Measurements from ENCODE around the gene RAC2.
"Not testable (repeated sequence)": the region's sequence is repeated elsewhere in the genome, so short reads cannot be mapped to it uniquely, and the experiment has no call there.

RAC2 gene

DNA sequence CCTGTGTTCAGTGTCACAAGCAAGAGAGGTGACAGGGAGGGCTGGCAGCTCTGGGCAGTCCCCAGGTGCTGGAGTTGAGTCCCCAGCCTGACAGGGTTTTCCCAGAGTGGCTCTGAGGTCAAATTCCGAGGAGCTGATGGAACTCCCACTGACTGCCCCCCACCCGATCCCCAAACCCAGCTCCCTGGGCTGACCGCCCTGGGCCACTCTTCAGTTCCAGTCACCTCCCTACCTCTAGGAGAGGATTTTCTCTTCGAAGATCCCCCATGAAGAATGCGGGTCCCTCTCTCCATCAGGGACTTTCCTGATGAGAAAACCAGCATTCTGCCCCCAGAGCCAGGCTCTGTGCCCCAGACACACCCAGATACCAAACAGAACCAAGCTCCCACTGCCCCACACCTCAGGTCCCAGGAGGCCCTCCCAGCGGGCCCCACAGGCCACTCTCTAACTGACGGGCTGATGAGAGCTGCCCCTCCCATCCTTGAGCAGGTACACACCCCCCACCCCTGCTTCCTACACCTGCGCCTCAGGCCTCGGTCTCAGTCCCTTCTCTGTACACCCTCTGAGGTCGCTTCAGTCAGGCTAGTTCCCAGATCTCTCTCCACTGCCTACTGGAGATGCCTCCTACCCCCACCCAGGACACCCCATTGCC lies 12.1 kb upstream of the RAC2 start:
- H3K27me3 ChIP-seq: no peaks in the 10 kb centered on the region
- H3K4me3 ChIP-seq (ENCODE audit: low read depth, low read length): no peak overlapping the region
- no peaks in the 10 kb centered on the region for H3K9me3 ChIP-seq
- no peak for DNase-seq
- peaks cover 11% of the 10 kb centered on the region for H3K4me1 ChIP-seq
- TF ChIP-seq, protein P1, sequence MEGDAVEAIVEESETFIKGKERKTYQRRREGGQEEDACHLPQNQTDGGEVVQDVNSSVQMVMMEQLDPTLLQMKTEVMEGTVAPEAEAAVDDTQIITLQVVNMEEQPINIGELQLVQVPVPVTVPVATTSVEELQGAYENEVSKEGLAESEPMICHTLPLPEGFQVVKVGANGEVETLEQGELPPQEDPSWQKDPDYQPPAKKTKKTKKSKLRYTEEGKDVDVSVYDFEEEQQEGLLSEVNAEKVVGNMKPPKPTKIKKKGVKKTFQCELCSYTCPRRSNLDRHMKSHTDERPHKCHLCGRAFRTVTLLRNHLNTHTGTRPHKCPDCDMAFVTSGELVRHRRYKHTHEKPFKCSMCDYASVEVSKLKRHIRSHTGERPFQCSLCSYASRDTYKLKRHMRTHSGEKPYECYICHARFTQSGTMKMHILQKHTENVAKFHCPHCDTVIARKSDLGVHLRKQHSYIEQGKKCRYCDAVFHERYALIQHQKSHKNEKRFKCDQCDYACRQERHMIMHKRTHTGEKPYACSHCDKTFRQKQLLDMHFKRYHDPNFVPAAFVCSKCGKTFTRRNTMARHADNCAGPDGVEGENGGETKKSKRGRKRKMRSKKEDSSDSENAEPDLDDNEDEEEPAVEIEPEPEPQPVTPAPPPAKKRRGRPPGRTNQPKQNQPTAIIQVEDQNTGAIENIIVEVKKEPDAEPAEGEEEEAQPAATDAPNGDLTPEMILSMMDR (IDR thresholded peaks at IDR 0.05; ENCODE audit: low read depth, low read length): no peak
- no peaks in the 10 kb centered on the region for H3K36me3 ChIP-seq

DNA sequence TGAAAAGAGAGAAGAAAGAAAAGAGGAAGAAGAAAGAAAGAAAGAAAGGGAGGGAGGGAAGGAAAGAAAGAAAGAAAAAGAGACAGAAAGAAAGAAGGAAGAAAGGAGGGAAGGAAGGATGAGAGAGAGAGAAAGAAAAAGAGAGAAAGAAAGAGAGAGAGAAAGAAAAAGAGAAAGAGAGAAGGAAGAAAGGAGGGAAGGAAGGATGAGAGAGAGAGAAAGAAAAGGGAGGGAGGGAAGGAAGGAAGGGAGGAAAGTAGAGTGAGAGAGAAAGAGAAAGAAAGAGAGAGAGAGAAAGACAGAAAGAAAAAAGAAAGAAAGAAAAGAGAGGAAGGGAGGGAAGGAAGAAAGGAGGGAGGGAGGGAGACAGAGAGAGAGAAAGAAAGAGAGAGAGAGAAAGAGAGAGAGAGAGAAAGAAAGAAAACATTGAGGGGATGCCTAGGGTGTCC lies 11.5 kb upstream of the RAC2 start:
- Histone ChIP-seq H3K36me3 (no peaks in the 10 kb centered on the region), H3K4me1 (peaks cover 9% of the 10 kb centered on the region), H3K27me3 (no peaks in the 10 kb centered on the region), H3K9me3 (no peaks in the 10 kb centered on the region), H3K4me3 (ENCODE audit: low read depth, low read length) (no peak overlapping the region)
- no peak for DNase-seq
- TF ChIP-seq, protein P1 (IDR thresholded peaks at IDR 0.05; ENCODE audit: low read depth, low read length): no peak

DNA sequence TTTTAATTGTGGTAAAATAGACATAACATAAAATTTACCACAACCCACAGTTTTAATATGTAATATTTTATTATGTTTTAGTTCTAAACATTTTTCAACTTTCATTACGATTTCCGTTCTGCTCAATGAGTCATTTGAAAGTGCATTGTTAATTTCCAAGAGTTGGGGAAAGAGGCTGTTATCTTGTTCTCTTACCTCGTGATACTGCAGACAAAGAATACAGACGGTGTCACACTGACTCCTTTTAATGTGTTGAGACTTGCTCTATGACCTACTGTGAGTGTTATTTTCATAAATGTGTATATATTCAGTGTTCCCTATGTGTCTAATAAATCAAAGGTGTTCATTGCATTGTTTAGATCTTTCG lies 10.8 kb upstream of the RAC2 start:
- Histone ChIP-seq H3K27me3 (no peaks in the 10 kb centered on the region), H3K4me3 (ENCODE audit: low read depth, low read length) (no peak overlapping the region), H3K9me3 (no peaks in the 10 kb centered on the region), H3K36me3 (no peaks in the 10 kb centered on the region), H3K4me1 (peaks cover 8% of the 10 kb centered on the region)
- TF ChIP-seq, protein P1 (IDR thresholded peaks at IDR 0.05; ENCODE audit: low read depth, low read length): no peak
- no peak for DNase-seq

DNA sequence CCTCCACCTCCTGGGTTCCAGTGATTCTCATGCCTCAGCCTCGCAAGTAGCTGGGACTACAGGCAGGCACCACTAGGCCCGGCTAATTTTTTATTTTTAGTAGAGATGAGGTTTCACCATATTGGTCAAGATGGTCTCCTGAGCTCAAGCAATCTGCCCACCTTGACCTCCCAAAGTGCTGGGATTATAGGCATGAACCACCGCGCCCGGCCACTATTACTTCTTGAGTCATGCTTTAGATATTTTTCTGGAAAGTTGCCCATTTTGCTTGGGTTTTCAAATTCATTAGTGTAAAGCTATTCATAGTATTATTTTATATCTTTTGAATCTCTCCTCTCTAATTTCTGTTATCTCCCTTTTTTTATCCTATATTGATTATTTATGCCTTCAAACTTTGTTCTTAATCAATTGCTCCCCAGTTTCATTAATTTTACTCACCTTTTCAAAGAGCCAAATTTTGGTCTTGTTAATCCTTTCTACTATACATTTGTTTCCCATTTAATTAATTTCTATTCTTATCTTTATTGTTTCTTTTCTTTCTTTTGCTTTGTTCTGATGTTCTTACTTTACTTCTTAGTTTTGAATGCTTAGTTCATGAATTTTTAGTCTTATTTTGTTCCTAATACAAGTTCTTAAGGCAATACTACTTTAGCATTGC lies 10.3 kb upstream of the RAC2 start:
- Histone ChIP-seq H3K4me1 (peaks cover 4% of the 10 kb centered on the region; the same call in 1 of the 2 replicates), H3K4me3 (ENCODE audit: low read depth, low read length) (no peak overlapping the region), H3K36me3 (no peaks in the 10 kb centered on the region), H3K9me3 (no peaks in the 10 kb centered on the region), H3K27me3 (no peaks in the 10 kb centered on the region)
- no peak for DNase-seq
- TF ChIP-seq, protein P1 (IDR thresholded peaks at IDR 0.05; ENCODE audit: low read depth, low read length): no peak

DNA sequence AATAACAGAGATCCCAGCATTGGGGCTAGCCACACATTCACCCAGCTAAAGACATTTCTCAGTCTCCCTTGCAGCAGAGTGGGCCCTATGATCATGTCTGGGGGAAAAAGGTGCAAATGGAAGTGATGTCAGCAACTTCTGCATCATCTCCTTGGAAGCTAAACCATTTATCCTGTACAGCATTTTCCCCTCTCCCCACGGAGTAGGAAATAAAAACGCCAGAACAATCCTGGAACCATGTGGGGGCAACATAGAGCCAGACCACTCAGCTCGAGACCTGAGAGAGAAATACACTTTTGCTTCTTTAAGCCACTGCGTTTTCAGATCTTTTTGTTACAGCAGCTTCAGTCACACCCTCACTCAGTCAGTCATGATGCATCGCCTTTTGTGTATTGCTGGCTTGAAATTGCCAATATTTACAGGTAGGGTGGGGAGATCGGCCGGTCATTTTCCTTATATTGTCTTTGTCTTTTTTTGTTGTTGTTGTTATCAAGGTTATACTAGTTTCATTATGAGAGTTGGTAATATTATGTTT lies 9.1 kb upstream of the RAC2 start:
- Histone ChIP-seq H3K36me3 (no peaks in the 10 kb centered on the region), H3K27me3 (no peaks in the 10 kb centered on the region), H3K4me1 (peaks cover 4% of the 10 kb centered on the region; the same call in 1 of the 2 replicates), H3K9me3 (no peaks in the 10 kb centered on the region), H3K4me3 (ENCODE audit: low read depth, low read length) (peak overlapping the region; percentile 21; the same call in 1 of the 2 replicates)
- TF ChIP-seq, protein P1 (IDR thresholded peaks at IDR 0.05; ENCODE audit: low read depth, low read length): peak; percentile 58
- no peak for DNase-seq

DNA sequence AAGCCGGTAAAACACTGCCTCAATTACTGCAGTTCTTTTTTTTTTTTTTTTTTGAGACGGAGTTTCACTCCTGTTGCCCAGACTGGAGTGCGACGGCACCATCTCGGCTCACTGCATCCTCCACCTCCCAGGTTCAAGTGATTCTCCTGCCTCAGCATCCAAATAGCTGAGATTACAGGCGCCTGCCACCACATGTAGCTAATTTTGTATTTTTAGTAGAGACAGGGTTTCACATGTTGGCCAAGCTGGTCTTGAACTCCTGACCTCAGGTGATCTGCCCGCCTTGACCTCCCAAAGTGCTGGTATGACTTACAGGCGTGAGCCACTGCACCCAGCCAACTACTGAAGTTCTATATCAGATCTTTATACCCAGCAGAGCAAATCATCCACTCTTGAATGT lies 7.8 kb upstream of the RAC2 start:
- H3K4me3 ChIP-seq (ENCODE audit: low read depth, low read length); H3K27me3 ChIP-seq; H3K36me3 ChIP-seq; H3K9me3 ChIP-seq; DNase-seq; H3K4me1 ChIP-seq: not testable (repeated sequence)
